Muscle of arm (tissue), 12 donors: ENCODE measurements around the gene RTL9. TPM values are rescaled to one million over a fixed set of nuclear protein-coding genes. Genes with fewer than 3 reads are reported as not detected.
"Not testable (repeated sequence)": the region's sequence is repeated elsewhere in the genome, so short reads cannot be mapped to it uniquely, and the experiment has no call there.

ENCODE experiments used
- DNase-seq: peaks from one replicate; pipeline ENCODE4 v3.0.0-alpha.2; 2013
- polyA plus RNA-seq, 12 donors: library from polyadenylated mRNA; unstranded; fragments of 120-200 nt; gene quantifications; one replicate each; pipeline ENCODE4 v1.2.1, GENCODE V29; 2013; ENCODE audit not compliant: insufficient read length in 12 of 12

Gene RTL9
- polyA plus RNA-seq, 12 donors, result 1.2 to 3.5 (median 2.3) TPM; not detected in 2

DNA sequence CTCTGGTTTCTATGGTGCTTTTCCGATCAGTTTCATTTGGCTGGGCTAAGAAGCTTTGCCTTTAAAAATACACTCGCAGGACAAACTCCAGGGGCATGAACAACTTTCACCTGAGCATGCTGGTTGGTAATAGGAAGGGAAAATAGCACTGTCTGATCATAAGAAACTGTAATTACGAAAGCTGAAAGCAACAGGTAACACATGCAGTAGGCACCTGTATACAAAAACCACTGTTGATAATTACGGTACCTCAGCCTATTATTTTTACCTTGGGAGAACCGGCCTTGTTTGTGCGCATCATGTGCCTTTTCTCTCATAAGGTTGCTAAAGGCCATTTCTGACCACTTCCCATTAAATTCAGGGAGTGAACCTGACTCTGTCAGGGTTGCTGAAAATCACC lies 45.7 kb downstream of the RTL9 start:
- no peak for DNase-seq

DNA sequence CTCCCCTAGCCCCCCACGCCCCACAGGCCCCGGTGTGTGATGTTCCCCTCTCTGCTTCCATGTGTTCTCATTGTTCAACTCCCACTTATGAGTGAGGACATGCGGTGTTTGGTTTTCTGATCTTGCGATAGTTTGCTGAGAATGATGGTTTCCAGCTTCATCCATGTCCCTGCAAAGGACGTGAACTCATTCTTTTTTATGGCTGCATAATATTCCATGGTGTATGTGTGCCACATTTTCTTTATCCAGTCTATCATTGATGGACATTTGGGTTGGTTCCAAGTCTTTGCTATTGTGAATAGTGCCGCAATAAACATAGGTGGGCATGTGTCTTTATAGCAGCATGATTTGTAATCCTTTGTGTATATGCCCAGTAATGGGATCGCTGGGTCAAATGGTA lies 47.6 kb downstream of the RTL9 start:
- DNase-seq, result not testable (repeated sequence)

DNA sequence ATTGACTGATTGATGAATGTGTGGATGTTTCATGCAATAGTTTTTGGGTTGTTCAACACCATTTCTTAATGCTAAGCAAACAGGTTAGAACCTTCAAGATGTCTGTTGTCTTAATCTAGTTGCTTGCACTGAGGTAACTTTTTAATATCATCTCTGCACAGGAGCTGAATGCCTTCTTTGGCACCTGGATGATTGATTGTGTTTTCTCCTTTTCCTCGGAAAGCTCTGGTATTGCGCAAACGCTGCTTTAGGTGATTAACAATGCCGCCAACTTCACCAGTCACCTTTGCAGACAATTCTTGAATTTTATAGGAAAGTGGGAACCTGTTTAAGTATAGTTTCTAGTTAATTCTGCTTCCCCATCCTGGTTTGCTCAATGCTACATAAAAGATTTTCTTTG lies 48.2 kb downstream of the RTL9 start:
- DNase-seq, result no peak

DNA sequence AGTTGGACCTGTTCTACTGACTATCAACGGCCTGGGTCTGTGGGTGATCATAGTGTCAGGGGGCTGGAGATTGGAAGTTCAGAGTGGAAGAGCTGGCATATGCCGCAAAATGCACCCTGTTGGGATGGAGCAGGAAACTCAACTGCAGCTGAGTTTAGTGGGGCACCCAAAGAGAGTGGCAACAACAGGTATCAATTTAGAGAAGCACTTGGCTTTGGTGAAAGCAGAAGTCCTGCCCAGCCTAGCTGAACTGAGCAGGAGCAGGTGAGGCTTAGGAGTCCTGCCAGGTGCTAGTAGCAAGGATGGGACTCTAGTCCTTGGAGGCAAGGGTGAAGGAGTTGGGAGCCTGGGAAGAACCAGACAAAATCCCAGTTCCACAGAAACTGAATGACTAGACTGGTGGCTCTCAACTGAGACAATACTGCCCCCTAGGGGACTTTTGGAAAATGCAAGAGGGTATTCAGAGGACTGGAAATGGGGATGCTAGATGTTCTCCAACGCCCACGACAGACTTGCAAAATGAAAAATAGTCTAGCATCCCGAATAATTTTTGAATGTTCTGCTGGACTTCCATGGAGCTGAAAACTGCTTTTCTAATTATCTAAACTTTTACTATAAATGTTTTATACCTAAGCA lies 49.4 kb downstream of the RTL9 start:
- DNase-seq, result peak; percentile 60

Other genes starting within 250 kb of the RTL9 start
- 10 to 100 TPM in 4 of 12 donors, 1 to 10 TPM in 7, not detected in 1; 7.4 to 12.4 (median 9.3) TPM for gene AMMECR1, start 40.8 kb upstream of the RTL9 start, polyA plus RNA-seq